Measurements from ENCODE around the gene SAMD11. TPM values are rescaled to one million over a fixed set of nuclear protein-coding genes. Genes with fewer than 3 reads are reported as not detected.

The SAMD11 gene
- total and polyA plus RNA-seq, 2 of the 8 experiments (the other 6 are each of a cell fraction or from before 2014, with no cell fraction given): 0.18 to 0.30 TPM

- H3K4me2 ChIP-seq (ENCODE audit: insufficient read depth in 1 of 2, low read depth in 2 of 2, low read length in 2 of 2): no peak overlapping the region
- POLR2A ChIA-PET (ENCODE audit: partially characterized antibody): no interaction called here
- no peak for DNase-seq (ENCODE audit: low read depth in 1 of 2, low spot score in 2 of 2)
- H2AFZ ChIP-seq (ENCODE audit: low read length): no peak overlapping the region
- H3K18ac ChIP-seq (ENCODE audit: extremely low read depth, low read length): no peak overlapping the region
- no peak overlapping the region for H2BK20ac ChIP-seq (ENCODE audit: low read length)
- no peak overlapping the region for H2BK120ac ChIP-seq (replicated peaks; ENCODE audit: low read depth, low read length)
- H3K23me2 ChIP-seq (ENCODE audit: low read depth, low read length): peaks cover 15% of the 10 kb centered on the region; the same call in 1 of the 2 replicates
- H3K23ac ChIP-seq (ENCODE audit: insufficient read length): no peak overlapping the region
- H4K91ac ChIP-seq (replicated peaks; ENCODE audit: insufficient read length, low read length): no peak overlapping the region
- CTCF ChIA-PET (ENCODE audit: partially characterized antibody): interaction anchor here (0.6 to 2.8 kb wide), 4 partner anchors 12 to 32 kb away, joined by 3 to 9 read pairs (median 3); no protein-coding TSS in a partner anchor
- H3K27me3 ChIP-seq (replicated peaks in 1 of 4; ENCODE audit: control insufficient read depth in 3 of 4, extremely low read depth in 1 of 4, insufficient read depth in 3 of 4, low read length in 3 of 4): peaks cover 14 to 56% (median 46%) of the 10 kb centered on the region in 4 experiments
- no peak overlapping the region for H4K5ac ChIP-seq (ENCODE audit: insufficient read length, low read depth, low read length)
- no peak for FAIRE-seq
- peaks cover 0 to under 1% of the 10 kb centered on the region in 2 experiments; a peak in 1 of 4 replicates for H3K79me2 ChIP-seq (ENCODE audit: control insufficient read depth in 1 of 2, insufficient read depth in 2 of 2, low read length in 2 of 2)
- no peak overlapping the region for H2BK12ac ChIP-seq (ENCODE audit: low read depth, low read length)
- peaks cover 0 to 19% (median 10%) of the 10 kb centered on the region in 4 experiments; a peak in 7 of 8 replicates for H3K36me3 ChIP-seq (ENCODE audit: control insufficient read depth in 2 of 4, insufficient read depth in 4 of 4, low read length in 3 of 4)
- no peak overlapping the region for H3K4me3 ChIP-seq (ENCODE audit: extremely low read depth in 1 of 4, insufficient read depth in 2 of 4, low read depth in 3 of 4, low read length in 4 of 4)
- WGBS, 2 experiments (ENCODE audit: extremely low coverage in 1 of 2, insufficient coverage in 1 of 2, insufficient read length in 1 of 2, insufficient replicate concordance in 2 of 2, low coverage in 1 of 2, low lambda C conversion rate in 2 of 2, missing lambda C conversion rate in 1 of 2): 91% methylated on average over 36 of the region's 47 CpGs; no CpG with 5 or more reads in 1 of the 2 experiments
- no peak overlapping the region for H2BK5ac ChIP-seq (ENCODE audit: low read depth, low read length)
- peaks cover 0 to 29% of the 10 kb centered on the region in 2 experiments for H4K20me1 ChIP-seq (replicated peaks in 1 of 2; ENCODE audit: control insufficient read depth in 1 of 2, insufficient read depth in 2 of 2, low read length in 2 of 2)
- no peak overlapping the region for H3K27ac ChIP-seq (ENCODE audit: low read depth, low read length)
- no peaks in the 10 kb centered on the region for H3K79me1 ChIP-seq (ENCODE audit: low read depth, low read length)
- no peak overlapping the region; the same call in 1 of the 2 replicates for H4K8ac ChIP-seq (ENCODE audit: extremely low read depth, insufficient read depth, low read length)
- H3K9ac ChIP-seq (replicated peaks in 1 of 4; ENCODE audit: extremely low read depth in 1 of 4, low read depth in 3 of 4, low read length in 3 of 4): no peak overlapping the region
- H3K4me1 ChIP-seq (replicated peaks in 1 of 4; ENCODE audit: control insufficient read depth in 3 of 4, insufficient read depth in 4 of 4, low read length in 3 of 4): peaks cover 0 to 9% (median 7%) of the 10 kb centered on the region in 4 experiments; a peak in 5 of 7 replicates
- H2BK15ac ChIP-seq (ENCODE audit: low read length): no peak overlapping the region
- no peaks in the 10 kb centered on the region; a peak in 1 of 4 replicates for H3K9me3 ChIP-seq (ENCODE audit: insufficient read depth in 2 of 2, low read depth in 1 of 2, low read length in 1 of 2)
- H3K56ac ChIP-seq (replicated peaks; ENCODE audit: insufficient read length, low read depth, low read length): no peak overlapping the region
- H3K14ac ChIP-seq (ENCODE audit: insufficient read length): no peak overlapping the region
- TF ChIP-seq SP4 (IDR thresholded peaks at IDR 0.05; ENCODE audit: low read length) (no peak), RXRA (IDR thresholded peaks at IDR 0.05; ENCODE audit: insufficient read depth, low read depth, low read length) (no peak)
- no peak overlapping the region for H3K4ac ChIP-seq (replicated peaks; ENCODE audit: insufficient read length, low read depth, low read length)
- no peak overlapping the region for H2AK5ac ChIP-seq (ENCODE audit: low read depth, low read length)
Observed at GRCh38 chr1:963746-964525, 40.2 kb downstream of the SAMD11 start.
